ENCODE results near the gene DAPK2.

DNA sequence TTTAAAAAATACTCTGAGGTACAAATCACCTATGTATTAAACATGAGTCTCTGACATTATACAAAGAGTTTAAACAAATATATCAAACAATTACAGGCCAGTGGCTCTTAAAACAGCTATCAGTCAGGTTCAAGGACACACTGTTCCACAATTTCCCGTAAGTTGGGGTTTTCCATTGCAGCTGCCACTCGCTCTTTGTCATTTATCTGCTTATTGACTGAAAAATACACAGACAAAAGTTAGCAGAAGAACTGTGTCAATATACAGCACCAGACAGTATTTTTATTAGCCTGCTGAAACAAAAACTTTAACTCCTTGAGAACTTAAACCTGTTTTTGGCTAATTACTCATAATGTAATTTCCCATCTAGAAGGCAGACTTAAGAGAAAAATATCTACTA, 26.5 kb upstream of the DAPK2 start:
- TF ChIP-seq, protein P1, sequence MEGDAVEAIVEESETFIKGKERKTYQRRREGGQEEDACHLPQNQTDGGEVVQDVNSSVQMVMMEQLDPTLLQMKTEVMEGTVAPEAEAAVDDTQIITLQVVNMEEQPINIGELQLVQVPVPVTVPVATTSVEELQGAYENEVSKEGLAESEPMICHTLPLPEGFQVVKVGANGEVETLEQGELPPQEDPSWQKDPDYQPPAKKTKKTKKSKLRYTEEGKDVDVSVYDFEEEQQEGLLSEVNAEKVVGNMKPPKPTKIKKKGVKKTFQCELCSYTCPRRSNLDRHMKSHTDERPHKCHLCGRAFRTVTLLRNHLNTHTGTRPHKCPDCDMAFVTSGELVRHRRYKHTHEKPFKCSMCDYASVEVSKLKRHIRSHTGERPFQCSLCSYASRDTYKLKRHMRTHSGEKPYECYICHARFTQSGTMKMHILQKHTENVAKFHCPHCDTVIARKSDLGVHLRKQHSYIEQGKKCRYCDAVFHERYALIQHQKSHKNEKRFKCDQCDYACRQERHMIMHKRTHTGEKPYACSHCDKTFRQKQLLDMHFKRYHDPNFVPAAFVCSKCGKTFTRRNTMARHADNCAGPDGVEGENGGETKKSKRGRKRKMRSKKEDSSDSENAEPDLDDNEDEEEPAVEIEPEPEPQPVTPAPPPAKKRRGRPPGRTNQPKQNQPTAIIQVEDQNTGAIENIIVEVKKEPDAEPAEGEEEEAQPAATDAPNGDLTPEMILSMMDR (IDR thresholded peaks at IDR 0.05; ENCODE audit: low read depth, low read length), result no peak
- TF ChIP-seq EZH2phosphoT487 (IDR thresholded peaks at IDR 0.05; ENCODE audit: low read depth), result no peak

Data from OCI-LY3 (cell line).